Measurements from ENCODE around the gene PTPN6. TPM values are rescaled to one million over a fixed set of nuclear protein-coding genes. Genes with fewer than 3 reads are reported as not detected.

Gene PTPN6
- total and polyA plus RNA-seq, 9 of the 15 experiments (the other 6 are each of a cell fraction or from before 2014, with no cell fraction given): 1.5 to 5.1 (median 3.9) TPM

DNA sequence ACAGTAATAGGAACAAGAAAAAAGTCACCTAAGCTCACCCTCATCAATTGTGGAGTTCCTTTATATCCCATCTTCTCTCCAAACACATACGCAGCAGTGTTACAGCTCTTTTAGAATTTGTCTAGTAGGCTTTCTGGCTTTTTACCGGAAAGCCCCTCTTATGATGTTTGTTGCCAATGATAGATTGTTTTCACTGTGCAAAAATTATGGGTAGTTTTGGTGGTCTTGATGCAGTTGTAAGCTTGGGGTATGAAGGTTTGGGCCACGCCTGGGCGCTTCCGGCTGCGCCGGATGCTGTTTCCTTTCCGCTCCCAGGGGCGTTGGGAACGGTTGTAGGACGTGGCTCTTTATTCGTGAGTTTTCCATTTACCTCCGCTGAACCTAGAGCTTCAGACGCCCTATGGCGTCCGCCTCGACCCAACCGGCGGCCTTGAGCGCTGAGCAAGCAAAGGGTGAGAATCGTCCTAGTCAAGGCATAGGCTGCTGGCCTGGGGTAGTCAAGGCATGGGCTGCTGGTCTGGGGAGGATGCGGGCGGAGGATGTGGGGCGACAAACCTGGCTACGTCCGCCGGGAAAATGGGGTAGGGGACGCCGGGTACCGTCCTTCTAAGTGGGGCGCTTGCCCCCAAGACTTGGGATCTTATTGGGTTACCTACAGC, 7.3 kb upstream of the PTPN6 start, which contains the start of the genes C12orf57 and RNU7-1 (continued):
- no peak for TF ChIP-seq MECOM (CRISPR knock-in tag; IDR thresholded peaks at IDR 0.05)
- TF ChIP-seq PCBP1 (IDR thresholded peaks at IDR 0.05; ENCODE audit: low read depth, low read length, poor library complexity, severe bottlenecking): no peak
- peak; percentile 99 for TF ChIP-seq KDM5B (IDR thresholded peaks at IDR 0.05; ENCODE audit: insufficient replicate concordance, low read depth, low read length)
- peak; percentile 64 for TF ChIP-seq LEF1 (IDR thresholded peaks at IDR 0.05)
- peak; percentile 42; the same call in 1 of the 2 replicates for TF ChIP-seq DMBX1 (CRISPR knock-in tag; IDR thresholded peaks at IDR 0.05; ENCODE audit: borderline replicate concordance)
- TF ChIP-seq ZNF436 (CRISPR knock-in tag; IDR thresholded peaks at IDR 0.05): peak; percentile 95
- peak; percentile 54; the same call in 1 of the 2 replicates for TF ChIP-seq IRF2 (CRISPR knock-in tag; IDR thresholded peaks at IDR 0.05)
- TF ChIP-seq PHB (CRISPR knock-in tag; IDR thresholded peaks at IDR 0.05): peak; percentile 99
- TF ChIP-seq PREB (CRISPR knock-in tag; IDR thresholded peaks at IDR 0.05): 0 out of 2 replicates have a peak, but pooled peaks have one; percentile 90
- TF ChIP-seq, protein P1, sequence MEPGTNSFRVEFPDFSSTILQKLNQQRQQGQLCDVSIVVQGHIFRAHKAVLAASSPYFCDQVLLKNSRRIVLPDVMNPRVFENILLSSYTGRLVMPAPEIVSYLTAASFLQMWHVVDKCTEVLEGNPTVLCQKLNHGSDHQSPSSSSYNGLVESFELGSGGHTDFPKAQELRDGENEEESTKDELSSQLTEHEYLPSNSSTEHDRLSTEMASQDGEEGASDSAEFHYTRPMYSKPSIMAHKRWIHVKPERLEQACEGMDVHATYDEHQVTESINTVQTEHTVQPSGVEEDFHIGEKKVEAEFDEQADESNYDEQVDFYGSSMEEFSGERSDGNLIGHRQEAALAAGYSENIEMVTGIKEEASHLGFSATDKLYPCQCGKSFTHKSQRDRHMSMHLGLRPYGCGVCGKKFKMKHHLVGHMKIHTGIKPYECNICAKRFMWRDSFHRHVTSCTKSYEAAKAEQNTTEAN (CRISPR knock-in tag; IDR thresholded peaks at IDR 0.05): peak; percentile 31; the same call in 1 of the 2 replicates
- TF ChIP-seq MCM7 (IDR thresholded peaks at IDR 0.05): no peak
- peak; percentile 100 for TF ChIP-seq CBX1 (IDR thresholded peaks at IDR 0.05; ENCODE audit: low read depth)
- TF ChIP-seq SETDB1 (IDR thresholded peaks at IDR 0.05; ENCODE audit: low read length): no peak
- peak; percentile 45; the same call in 1 of the 2 replicates for TF ChIP-seq ZNF239 (CRISPR knock-in tag; IDR thresholded peaks at IDR 0.05)
- TF ChIP-seq HMGN3 (IDR thresholded peaks at IDR 0.05; ENCODE audit: borderline replicate concordance, extremely low read depth, insufficient read length, low read depth, low read length): peak; percentile 64
- TF ChIP-seq ZNF277 (CRISPR knock-in tag; IDR thresholded peaks at IDR 0.05; ENCODE audit: borderline replicate concordance): no peak
- peak; percentile 64; the same call in 1 of the 2 replicates for TF ChIP-seq HNRNPL (IDR thresholded peaks at IDR 0.05; ENCODE audit: low read depth, low read length)
- no peak for TF ChIP-seq SIRT6 (IDR thresholded peaks at IDR 0.05; ENCODE audit: low read depth, low read length)
- peak; percentile 92 for TF ChIP-seq NFXL1 (CRISPR knock-in tag; IDR thresholded peaks at IDR 0.05)
- peak; percentile 15; the same call in 1 of the 2 replicates for TF ChIP-seq ZNF347 (CRISPR knock-in tag; IDR thresholded peaks at IDR 0.05; ENCODE audit: low read depth)
- peak; percentile 29 for TF ChIP-seq RBBP5 (IDR thresholded peaks at IDR 0.05; ENCODE audit: borderline replicate concordance, insufficient read depth, low read length, poor library complexity, severe bottlenecking)
- TF ChIP-seq CREB5 (CRISPR knock-in tag; IDR thresholded peaks at IDR 0.05): peak; percentile 92

Data from K562 (cell line).